ENCODE data around the gene KLHL29.

KLHL29 gene

DNA sequence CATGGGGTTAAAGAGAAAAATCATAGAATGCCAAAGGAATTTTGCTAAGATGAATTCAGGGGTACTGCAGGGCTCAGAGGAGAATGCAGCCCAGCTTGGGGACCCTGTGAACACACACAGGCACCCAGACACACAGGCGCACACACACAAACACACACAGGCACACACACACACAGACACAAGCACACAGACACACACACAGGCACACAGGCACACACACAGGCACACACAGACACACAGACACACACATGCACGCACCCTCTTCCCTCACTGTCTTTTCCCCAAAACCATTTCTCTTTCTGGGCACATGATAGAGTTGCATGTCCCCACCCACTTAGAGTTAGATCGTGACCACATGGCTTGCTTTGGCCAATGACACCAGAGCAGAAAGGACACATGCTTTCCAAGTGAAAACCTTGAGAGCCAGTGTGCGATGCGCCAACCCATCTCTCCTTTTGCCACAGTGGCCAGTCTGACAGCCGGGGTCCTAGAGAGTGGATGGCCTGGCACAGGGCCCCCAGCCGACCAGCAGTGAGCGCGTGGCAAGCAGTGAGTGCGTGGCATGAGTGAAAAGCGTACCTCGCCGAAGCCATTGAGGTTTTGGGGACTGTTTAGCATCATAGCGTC, 163.3 kb downstream of the KLHL29 start:
- no peak for DNase-seq (ENCODE audit: low read depth, low spot score)

- DNase-seq (ENCODE audit: low read depth, low spot score): no peak
These were observed 164.1 kb downstream of the KLHL29 start for GRCh38 chr2:23549051-23549450.

GRCh38 chr2:23549821-23550530, 165.0 kb downstream of the KLHL29 start:
- no peak for DNase-seq (ENCODE audit: low read depth, low spot score)

DNA sequence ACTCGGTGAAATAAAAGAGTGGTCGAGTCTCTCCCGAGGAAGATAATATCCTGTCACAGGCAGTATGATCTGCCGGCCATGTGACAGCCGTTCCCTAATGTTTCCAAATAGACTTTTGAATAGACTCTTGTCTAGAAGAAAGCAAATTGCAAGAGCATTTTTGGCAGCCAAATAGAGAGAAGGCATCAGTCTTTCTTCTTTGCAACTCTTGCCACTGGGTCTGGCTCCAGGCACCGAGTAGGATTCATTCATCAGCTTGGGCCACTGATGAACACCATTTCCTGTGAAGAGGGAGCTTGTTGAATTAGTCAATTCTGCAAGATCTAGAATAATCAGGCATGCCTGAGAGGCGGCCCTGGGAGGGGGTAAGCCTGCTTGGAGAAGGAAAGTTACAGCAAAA, 165.6 kb downstream of the KLHL29 start:
- DNase-seq (ENCODE audit: low read depth, low spot score): no peak

DNA sequence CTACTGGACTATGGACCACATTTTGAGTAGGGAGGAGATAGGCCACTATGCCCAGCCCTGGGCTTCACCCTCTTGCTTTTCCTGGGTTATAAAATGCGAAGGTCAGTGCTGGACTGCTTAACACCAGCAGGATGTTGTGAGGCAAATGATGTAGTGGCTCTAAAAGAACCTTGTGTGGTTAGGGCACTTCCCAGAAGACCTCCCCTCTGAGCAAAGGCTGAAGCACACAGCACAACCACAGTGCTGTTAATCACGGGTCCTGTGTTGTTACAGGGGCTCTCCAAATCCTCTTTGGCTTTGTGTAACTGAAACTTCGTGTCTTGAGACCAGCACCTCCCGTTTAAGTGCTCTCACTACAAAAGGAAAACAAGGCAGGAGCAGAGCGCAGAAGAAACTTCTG, 166.9 kb downstream of the KLHL29 start:
- no peak for DNase-seq (ENCODE audit: low read depth, low spot score)

DNA sequence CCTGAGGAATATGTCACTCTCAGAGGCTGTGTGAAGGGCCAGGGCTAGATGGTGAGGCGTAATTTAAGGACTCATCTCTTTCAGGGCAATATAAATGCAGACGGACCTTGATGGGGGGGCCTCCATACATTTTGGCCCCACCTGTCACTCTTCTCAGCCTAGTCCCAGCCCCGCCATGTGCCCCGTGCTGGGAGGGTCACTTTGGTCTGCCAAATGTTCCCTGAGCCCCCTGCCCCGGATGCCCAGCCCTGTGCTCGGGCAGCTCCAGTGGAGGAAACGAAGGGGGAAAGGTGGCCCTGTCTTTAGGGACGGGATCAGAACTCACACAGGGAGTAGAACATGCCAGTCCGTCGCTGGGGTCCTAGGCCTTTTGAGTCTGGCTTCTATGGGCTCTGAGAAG, 168.6 kb downstream of the KLHL29 start:
- no peak for DNase-seq (ENCODE audit: low read depth, low spot score)

GRCh38 chr2:23554054-23554697, 169.2 kb downstream of the KLHL29 start:
- DNase-seq (ENCODE audit: low read depth, low spot score): no peak

GRCh38 chr2:23555944-23556343, 171.0 kb downstream of the KLHL29 start:
- no peak for DNase-seq (ENCODE audit: low read depth, low spot score)

GRCh38 chr2:23556929-23557328, 171.9 kb downstream of the KLHL29 start:
- no peak for DNase-seq (ENCODE audit: low read depth, low spot score)

DNA sequence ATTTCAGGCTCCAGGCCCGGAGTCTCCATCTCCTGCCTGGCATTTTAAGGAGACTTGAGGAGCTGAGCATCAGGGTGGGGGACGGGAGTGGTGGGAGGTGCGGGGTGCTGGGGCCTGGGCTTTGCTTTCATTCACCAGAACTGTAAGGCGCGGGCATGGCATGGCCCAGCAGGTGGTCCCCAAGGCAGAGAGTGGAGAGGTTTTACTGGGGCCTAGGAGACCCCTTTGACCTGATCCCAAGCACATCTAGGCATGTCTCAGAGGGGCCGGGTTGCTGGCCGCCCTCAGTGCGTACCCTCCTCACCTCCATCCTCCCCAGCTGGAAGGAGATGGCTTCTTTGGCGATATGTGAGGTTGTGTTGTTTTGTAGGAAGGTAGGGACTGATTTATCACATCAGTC, 172.5 kb downstream of the KLHL29 start:
- no peak for DNase-seq (ENCODE audit: low read depth, low spot score)

GRCh38 chr2:23559561-23560239, 174.7 kb downstream of the KLHL29 start:
- DNase-seq (ENCODE audit: low read depth, low spot score): no peak

- DNase-seq (ENCODE audit: low read depth, low spot score): no peak
These were observed 176.1 kb downstream of the KLHL29 start for GRCh38 chr2:23561088-23561487.

DNA sequence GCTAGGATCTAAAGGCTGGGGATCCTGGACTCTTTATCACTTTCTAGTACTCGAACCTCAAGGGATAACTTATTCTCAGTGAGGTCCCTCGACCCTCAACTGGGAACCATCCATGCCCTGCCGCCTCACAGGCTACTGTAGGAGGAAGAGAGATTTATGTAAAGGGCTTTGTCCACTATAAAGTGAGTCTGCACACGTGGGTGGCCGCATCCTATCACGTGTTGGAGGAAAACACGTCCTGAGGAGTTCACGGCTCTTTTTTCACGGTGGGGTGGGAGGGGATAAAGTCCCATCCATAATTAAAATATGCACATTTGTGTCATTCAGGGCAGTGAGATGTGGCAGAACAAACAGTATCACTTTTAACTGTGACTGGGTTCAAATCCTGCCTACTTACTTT, 176.6 kb downstream of the KLHL29 start:
- DNase-seq (ENCODE audit: low read depth, low spot score): no peak

- no peak for DNase-seq (ENCODE audit: low read depth, low spot score)
These were observed 177.2 kb downstream of the KLHL29 start for GRCh38 chr2:23562143-23562542.

DNA sequence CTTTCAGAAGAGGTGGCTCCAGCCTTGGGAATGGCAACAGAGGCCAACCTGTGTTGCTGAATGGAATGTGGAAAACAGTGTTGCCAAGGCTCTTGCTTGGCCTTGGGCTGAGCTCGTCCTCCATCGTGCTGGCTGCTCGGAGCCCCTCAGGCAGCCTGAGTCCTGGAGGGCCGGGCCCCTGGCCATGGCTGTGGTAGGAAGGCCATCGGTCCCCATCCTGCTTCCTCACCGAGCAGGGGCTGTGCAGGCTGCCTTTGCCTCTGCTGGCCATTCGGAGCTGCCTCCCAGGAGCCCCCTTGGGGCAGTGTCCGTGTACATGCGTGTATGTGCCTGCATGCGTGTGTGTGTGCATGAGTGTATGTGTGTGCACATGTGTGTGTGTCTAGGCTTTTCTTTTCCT, 178.2 kb downstream of the KLHL29 start:
- no peak for DNase-seq (ENCODE audit: low read depth, low spot score)

- DNase-seq (ENCODE audit: low read depth, low spot score): no peak
These were observed 179.0 kb downstream of the KLHL29 start for GRCh38 chr2:23563673-23564614.

DNA sequence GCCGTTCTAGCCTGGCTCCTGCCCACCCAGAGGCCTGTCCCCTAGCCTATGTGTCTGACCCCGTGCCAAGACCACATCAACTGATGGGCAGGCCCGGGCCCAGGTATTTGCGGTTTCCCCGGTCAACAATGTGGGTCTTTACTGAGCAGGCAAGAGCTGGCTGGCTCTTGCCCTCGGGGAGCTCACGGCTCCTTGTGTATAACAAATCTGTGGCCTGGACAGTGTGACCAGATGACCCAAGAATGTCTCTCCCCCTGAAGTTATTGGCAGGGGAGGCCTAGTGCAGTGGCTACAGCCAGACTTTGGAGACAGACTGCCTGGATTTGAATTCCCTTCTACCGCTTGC, 179.6 kb downstream of the KLHL29 start:
- no peak for DNase-seq (ENCODE audit: low read depth, low spot score)

DNA sequence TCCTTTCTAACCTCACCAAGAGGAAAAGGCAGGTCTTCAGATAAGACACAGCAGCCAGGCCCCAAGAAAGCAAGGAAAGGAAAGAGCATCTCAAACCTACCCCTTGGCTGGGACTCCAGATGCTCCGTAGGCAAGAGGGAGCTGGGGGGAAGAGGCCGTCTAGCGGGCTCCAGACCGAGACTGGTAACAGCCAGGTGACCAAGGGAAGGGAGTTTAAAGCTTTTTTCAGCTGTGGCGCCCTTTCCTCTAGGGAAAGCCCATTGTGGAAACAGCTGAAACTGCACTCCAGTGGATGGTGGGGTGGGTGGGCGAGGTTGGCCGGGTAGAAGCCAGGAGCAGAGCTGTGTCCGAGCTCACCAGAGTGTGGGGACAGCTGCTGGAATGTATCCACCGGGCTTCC, 180.4 kb downstream of the KLHL29 start:
- no peak for DNase-seq (ENCODE audit: low read depth, low spot score)

GRCh38 chr2:23565814-23566213, 180.8 kb downstream of the KLHL29 start:
- no peak for DNase-seq (ENCODE audit: low read depth, low spot score)

- no peak for DNase-seq (ENCODE audit: low read depth, low spot score)
These were observed 181.5 kb downstream of the KLHL29 start for GRCh38 chr2:23566241-23567142.
